B cell (primary cell): ENCODE results near the gene HS6ST3.

Source experiments
- CTCF ChIP-seq: fragments of 200-600 bp; IDR thresholded peaks from one replicate; pipeline ENCODE4 v1.8.0; 2022; ENCODE audit warnings: antibody characterized with exemption, mild to moderate bottlenecking
- EZH2 ChIP-seq: IDR thresholded peaks from 2 replicates; pipeline ENCODE4 v1.6.1; 2012; ENCODE audit warnings: borderline replicate concordance, low read depth, mild to moderate bottlenecking, moderate library complexity, low read length; ENCODE audit not compliant: insufficient read depth, poor library complexity, severe bottlenecking

DNA sequence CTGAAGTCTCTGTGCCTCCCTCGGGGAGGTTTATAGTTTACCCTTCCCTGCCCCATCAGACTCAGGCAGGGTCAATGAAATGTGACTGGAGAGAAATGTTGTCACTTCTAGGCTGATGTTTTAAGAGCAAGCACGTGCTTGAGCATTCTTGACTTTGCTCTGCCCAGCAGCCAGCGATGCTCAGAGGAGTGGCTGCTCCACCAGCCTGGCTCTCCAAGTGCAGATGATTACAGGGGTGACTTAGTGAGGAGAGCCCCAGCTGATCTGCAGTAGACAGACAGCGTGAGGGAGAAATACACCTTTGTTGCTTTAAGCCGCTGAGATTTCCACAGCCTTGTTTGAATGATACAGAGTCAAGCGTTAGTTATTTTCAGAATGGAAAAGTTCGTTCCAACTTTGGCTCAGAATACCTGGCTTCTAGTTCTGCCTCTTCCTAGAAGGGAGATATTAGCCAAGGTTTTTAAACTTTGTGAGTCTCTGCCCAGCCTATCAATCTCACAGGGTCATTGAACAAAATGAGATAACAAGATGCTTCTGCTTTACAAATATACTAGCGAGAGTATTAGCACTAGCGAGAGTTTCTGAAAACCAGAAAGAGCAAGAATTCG lies 760.7 kb downstream of the HS6ST3 start:
- TF ChIP-seq CTCF (no peak), EZH2 (no peak)
